Right kidney (tissue), 1 donor: Measurements from ENCODE around the gene ENTPD3.

Experiments used
- DNase-seq: peaks from one replicate; pipeline ENCODE4 v3.0.0-alpha.2; 2016

ENTPD3 gene

DNA sequence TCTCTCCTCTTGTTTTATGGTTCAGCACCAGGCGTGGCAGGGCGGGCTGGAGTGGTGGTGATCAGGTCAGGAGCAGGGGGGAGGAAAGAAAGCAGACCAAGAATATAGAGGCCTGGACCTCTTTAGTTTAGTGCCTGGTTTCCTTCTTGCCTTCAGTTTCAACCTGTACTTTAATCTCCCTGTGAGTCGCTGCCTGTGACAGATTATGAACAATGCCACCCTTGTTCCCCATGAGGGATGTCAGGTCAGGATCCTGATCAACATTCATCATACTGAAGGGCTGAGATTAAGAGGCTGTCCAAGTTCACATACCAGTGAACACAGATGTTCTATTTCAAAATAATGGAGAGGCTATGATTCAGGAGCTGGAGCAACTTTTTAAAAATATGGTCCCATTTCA lies 11.4 kb downstream of the ENTPD3 start:
- peak; percentile 16 for DNase-seq

DNA sequence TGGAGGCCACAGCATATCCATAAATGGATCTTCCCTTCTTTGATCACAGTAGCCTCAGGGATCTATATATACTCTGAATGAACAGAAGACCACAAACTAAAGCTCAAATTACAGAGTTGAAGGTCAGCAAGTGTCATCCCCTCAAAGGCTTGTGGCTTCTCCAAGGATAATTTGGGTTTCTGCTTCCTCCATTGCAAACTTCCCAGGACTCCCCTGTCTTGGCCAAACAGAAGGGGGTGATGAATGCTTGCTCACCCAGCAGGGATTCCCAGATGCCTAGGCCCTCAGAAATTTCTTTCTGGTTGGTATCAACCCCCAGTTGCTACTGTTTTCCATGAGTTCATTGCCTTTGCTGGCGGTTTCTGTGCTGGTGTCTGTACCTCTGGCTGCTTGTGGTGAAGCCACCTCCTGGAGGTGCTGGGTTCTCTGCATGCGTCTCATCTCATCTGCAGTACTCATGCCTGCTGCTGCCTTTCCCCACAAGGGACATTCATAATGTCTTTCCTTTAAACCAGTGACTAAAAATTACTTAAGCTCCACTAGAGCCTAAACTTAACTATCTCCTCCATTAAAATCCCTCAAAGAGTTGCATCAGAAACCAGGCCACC lies 17.7 kb downstream of the ENTPD3 start:
- no peak for DNase-seq

DNA sequence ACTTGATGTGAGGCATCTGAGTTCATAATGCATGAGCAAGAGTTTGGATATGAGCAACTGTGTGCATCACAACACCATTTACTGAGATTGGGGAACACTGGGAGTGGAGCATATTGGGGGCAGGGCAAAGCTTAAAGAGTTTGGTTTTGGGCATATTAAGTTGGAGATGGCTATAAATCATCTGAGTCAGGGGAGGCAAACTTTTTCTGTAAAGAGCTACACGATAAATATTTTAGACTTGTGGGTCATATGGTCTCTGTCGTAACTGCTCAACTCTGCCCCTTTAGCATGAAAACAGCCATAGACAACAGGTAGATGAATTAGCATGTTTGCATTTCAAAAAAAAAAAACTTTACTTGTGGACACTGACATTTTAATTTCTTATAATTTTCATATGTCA lies 20.0 kb downstream of the ENTPD3 start:
- DNase-seq = no peak

- no peak for DNase-seq
Measured at GRCh38 chr3:40407611-40408010, 20.6 kb downstream of the ENTPD3 start.

DNA sequence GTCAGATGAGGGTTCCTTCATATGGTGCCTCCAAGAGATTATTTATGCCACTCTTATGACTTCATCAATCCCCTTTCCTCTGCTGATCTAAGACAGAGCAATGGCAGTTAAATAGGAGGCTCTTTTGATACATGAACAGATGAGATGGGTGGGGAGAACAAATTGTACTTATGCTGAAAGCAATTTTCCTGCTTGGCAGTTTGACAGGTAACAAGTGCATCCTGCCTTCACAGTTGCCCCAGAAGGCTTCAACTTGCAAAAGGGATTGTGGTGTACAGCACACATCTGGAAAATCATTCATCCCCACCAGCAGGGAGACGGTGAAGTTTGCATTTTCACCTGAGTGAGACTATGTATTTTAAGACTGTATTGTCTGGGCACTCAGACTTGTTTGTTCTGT lies 27.3 kb downstream of the ENTPD3 start:
- no peak for DNase-seq

- DNase-seq = no peak
Measured at GRCh38 chr3:40417845-40418543, 31.0 kb downstream of the ENTPD3 start.

DNA sequence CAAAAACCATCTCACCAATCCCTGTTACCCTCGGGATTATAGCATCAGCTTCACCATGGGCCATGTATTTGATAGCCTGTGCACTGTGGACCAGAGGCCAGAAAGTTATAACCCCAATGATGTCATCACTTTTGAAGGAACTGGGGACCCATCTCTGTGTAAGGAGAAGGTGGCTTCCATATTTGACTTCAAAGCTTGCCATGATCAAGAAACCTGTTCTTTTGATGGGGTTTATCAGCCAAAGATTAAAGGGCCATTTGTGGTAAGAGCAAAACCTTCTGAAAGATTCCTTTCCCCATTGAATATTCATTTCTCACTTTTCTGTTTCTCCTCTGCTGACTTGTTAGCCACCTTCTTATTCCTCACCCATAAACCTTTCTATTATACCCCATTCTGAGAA lies 35.9 kb downstream of the ENTPD3 start:
- no peak for DNase-seq

DNA sequence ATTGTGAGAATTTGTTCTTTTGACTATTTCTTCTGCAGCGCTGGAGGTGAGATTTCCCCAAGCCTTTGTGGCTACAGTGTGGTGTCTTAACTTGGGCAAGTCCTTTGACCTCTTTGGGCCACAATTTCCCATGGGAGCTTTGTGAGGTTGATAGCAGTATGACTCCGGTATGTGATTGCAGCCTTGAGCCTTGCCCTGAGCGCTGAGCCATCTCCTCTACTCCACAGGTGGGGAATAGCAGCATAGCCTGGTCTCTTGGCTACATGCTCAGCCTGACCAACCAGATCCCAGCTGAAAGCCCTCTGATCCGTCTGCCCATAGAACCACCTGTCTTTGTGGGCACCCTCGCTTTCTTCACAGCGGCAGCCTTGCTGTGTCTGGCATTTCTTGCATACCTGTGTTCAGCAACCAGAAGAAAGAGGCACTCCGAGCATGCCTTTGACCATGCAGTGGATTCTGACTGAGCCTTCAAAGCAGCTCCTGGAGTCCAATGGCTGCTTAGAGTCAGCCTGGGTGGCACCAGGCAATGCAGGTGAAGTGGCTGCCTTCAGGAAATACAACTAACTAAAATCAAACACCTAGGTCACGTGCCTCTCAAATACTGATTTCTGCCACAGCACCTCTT lies 40.2 kb downstream of the ENTPD3 start:
- DNase-seq = no peak

- DNase-seq = no peak
Measured at GRCh38 chr3:40432793-40433192, 45.8 kb downstream of the ENTPD3 start.

DNA sequence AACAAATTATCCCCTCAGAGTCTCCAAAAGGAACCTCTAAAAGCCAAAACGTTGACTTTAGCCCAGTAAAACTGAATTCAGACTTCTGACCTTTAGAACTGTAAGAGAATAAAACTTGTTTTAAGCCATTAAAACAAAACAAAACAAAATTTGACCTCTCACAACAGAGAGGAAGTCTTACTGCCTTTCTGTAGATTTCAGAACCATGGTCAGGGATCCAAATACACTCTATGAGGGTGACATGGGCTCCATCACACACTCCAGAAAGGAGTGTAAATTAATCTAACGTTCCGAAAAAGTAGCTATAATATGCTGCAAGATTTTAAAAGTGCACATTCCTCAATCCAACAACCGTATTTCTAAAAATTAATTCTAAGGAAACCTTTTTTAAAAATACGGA lies 50.9 kb downstream of the ENTPD3 start:
- no peak for DNase-seq

DNA sequence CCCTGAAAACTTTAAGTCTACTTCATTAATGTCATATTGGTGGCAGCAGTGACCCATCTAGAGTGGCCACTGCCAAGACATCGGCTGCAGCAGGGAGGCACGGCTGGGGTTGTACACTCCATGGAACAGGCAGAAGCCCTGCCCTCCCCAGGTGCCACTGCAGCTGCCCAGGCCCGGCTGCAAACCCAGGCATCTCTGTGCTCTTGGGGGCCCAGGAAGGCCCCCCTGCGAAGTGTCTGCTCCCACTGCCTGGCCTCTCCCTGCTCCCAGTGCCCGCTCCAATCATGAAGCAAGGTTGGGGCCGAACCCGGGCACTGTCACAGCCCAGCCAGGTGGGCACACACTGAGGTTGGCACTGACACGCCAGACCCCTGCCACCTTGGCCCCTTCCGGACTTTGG lies 58.1 kb downstream of the ENTPD3 start:
- no peak for DNase-seq

DNA sequence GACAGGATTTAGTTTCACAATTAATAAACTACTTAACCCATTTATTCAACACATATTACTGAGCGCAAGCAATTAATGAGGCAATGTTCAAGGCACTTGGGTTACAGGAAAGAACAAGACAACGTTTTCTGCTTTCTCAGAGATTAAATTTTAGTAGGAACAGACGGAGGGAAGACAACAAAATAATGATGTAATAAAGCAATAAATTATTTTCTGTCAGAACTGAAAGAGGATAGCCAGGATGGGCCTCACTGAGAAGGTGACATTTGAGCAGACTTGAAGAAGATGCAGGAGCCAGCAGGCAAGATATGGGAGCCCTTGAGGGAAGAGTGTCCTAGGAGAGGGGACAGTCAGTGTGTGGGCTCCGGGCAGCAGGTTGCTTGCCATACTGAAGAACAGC lies 58.9 kb downstream of the ENTPD3 start:
- no peak for DNase-seq

- no peak for DNase-seq
Measured at GRCh38 chr3:40450438-40450837, 63.5 kb downstream of the ENTPD3 start.

DNA sequence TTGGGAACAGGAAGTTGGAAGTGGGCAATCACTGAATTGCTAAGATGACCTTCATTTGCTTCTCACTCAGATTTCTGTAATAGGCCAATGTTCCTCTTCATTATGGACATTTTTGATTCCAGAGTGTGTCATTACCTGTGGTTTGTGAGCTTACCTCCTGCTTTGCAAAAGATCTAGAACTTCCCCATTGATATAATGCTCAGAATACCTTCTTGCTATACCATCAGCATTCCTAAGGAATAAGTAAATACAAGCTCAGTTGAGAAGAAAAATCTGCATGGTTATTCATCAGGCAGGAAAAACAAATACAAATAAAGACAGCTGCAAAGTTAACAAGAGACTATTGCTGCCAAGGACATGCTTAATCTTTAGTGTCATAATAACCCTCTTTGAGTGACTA lies 64.6 kb downstream of the ENTPD3 start:
- DNase-seq = no peak

- DNase-seq = no peak
Measured at GRCh38 chr3:40452057-40452456, 65.1 kb downstream of the ENTPD3 start.

- DNase-seq = no peak
Measured at GRCh38 chr3:40452562-40452875, 65.5 kb downstream of the ENTPD3 start.

DNA sequence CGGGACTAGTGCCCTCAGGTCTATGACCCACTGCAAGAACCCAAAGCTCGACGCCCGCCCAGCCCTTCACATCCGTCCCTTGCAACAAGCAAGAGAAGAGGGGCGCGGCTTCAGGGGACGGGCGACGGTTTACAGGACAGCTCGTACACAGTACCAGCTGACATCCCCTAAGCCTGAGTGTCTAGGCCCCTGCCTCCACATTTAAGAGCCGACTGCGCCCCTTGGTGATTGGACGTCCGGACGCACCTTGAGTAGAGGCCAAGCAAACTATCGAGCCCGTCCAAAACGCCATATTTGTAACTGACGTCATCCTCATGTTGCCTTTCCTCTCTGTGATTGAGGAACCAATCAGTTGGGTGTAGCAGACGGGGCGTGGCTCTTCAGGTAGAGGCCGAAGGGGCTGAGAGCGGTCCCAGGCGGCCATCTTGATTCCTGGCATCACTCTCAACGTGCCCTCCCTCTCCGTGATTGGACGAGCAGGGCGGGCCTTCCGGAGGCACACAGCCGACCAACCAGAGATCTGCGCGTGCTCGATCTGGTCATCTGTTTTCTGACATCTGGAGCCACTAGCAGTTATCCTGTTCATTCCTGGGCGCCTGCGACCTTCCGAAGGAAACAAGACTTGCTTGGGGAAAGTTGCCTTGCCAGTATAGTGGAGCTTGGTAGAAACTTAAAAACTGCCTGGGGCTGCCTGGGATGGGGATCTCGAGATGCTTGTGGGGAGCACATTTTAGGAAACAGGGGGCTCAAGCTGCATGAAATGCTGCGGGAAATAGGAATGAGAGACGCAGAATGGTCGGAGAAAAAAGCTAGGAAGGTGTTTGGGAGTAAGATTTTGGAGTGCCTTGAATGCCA lies 66.1 kb downstream of the ENTPD3 start:
- DNase-seq = peak; percentile 94

DNA sequence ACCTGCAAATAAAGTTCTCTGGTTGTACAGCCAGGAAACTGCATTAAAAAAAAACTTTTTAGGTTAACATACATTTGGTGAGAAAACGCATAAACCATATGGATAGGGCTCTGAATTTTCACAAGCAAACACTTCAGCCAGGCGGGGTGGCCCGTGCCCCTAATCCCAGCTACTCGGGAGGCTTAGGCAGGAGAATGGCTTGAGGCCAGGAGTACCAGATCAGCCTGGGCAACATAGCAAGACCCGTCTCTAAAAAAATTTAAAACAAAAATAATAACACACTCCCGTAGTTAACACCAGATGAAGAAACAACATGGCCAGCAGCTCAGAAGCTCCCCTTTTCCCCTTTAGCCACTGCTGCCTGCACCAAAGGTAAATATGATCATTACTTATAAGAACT lies 66.9 kb downstream of the ENTPD3 start:
- no peak for DNase-seq

- no peak for DNase-seq
Measured at GRCh38 chr3:40455328-40455727, 68.3 kb downstream of the ENTPD3 start.

DNA sequence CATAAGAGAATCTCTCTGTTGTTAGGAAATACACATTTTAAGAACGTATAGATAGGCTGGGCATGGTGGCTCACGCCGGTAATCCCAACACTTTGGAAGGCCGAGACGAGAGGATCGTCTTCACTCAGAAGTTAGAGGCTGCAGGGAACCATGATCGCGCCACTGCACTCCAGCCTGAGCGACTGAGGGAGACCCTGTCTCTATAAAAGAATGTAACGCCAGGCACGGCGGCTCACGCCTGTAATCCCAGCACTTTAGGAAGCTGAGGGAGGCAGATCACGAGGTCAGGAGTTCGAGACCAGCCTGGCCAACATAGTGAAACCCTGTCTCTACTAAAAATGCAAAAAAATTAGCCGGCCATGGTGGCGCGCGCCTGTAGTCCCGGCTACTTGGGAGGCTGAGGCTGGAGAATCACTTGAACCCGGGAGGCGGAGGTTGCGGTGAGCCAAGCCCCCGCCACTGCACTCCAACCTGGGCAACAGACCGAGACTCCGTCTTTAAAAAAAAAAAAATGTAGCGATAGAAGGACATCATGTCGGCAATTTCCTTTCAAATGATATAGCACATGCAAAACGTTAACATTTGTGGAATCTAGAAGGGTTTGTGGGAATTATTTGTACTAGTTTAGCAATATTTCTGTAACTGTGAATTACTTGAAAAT lies 69.4 kb downstream of the ENTPD3 start:
- DNase-seq = no peak

DNA sequence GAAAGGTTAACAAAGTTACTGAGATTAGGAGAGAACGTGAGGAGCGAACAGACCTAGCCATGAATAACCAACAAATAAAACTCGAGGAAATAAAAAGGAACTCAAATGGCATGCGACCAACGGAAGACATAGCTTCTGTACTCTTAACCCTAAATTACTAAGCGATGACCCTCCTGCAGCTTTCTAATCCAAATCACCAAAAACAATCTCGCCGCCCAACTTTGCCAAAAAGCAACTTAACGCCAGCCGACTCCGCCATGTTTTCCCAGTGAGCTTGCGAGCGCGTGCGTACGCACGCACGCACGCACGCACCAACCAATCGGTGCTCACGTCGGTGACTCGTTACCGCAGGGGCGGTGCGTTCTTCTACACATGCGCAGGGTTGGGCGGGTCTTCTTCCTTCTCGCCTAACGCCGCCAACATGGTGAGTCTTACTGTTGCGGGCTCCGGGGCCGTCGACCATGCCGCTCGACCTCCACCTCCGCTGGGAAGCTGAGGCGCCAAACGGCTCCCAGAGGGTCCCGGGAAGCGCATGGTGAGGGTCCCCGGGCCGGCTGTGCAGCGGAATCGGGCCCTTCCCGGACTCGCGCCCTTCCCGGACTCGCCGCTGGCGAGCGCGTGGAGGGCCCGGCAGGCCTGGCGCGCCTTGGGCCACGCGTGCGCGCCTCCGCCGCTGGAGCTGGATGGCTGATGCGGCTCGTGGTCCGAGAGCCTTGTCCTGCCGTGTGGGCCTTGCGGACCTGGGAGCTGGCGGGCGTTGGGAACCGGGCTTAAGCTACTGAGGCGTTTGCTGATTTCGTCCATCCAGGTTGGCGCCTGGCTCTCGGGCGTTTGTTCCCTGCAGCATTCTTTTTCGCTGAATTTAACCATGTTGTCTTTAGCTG lies 70.2 kb downstream of the ENTPD3 start, which contains the start of gene RPL14:
RPL14 (plus strand) TSS at position 400 of the 884 bp plus-strand sequence; CDS start at position 533, 133 bp downstream.
- DNase-seq = peak; percentile 94
